Activated CD4-positive, alpha-beta T cell treated with anti-CD3 and anti-CD28 coated beads for 4 hours (primary cell): ENCODE results near the gene DAZAP2.
"Not testable (repeated sequence)": the region's sequence is repeated elsewhere in the genome, so short reads cannot be mapped to it uniquely, and the experiment has no call there.

ENCODE experiments used
- DNase-seq, 2 donors: peaks; one replicate each; pipeline ENCODE4 v3.0.0-alpha.2; 2020

DAZAP2 gene

GRCh38 chr12:51247523-51248206, 9.0 kb downstream of the DAZAP2 start:
- DNase-seq, result no peak

DNA sequence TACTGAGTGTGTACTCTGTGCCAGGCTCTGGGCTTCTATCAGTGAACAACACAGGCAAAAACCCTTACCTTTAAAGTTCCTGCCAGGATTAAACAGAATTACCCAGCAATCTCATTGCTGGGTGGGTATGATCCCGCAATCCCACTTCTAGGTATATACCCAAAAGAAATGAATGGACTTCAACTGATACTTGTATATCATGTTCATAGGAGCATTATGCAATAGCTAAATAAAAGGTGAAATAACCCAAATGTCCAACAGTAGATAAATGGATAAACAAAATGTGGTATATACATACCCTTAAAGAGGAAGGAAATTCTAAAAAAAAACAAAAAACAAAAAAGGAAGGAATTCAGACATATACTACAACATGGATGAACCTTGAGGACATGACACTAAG, 14.7 kb downstream of the DAZAP2 start:
- no peak for DNase-seq

DNA sequence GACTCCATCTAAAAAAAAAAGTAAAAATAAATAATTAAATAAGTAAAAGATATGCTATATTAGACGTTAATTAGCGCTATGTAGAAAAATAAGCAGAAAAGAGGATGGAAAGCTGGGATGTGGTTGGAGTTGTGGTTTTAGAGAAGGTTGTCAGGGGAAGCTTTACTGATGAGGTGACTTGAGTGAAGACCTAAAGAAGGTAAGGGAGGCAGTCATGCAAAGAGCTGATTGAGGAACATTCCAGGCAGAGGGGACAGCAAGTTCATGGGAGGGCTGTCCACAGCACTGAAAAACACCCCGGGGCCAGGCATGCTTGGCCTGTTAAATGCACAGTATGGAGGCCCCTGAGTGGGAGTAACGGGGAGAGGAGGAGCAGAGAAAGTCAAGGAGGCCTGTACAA, 15.9 kb downstream of the DAZAP2 start:
- DNase-seq, result no peak

DNA sequence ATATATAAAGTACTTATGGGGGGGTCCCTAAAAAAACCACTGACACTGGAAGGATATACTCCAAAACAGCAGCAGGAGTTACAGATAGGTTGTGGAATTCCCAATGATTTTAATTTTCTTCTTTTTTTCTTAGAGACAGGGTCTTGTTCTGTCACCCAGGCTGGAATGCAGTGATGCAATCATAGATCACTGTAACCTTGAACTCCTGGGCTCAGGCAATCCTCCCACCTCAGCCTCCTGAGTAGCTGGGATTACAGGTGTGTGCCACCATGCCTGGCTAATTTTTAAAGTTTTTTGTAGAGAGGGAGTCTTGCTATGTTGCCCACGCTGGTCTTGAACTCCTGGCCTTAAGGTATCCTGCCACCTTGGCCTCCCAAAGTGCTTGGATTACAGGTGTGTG, 21.0 kb downstream of the DAZAP2 start:
- DNase-seq, result not testable (repeated sequence)

DNA sequence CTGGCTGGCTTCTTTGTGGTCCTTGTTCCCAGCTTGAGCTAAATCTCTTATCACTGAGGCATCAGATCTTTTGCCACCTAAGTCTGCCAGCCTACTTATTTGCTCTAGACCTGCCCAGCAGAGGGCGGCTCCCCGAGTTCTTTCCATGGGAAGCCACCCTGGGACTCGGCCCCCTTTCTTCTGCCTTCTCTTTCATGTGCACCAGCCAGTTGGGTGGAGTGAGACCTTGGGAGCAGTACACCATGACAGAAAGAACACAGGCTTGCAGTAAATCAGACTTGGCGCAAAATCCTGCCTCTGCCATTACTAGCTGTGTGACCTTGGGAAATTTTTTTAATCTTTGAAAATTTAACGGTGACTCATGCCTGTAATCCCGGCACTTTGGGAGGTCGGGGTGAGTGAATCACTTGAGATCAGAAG, 24.1 kb downstream of the DAZAP2 start:
- DNase-seq, result no peak

DNA sequence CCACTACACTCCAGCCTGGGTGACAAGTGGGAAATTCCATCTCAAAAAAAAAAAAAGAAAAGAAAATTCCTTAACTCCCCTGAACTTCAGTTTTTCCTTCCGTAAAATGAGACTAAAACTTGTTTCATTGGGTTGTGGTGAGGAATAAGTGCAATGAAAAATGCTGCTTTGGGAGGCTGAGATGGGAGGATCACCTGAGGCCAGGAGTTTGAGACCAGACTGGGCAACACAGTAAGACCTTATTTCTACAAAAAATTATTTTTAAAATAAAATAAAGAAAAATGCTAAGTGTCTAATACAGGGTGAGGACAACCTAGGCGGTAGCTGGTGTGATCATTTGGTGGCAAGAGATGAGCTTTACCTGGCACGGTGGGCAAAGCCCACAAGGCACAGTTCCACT, 24.7 kb downstream of the DAZAP2 start:
- DNase-seq, result no peak

- no peak for DNase-seq
These were observed 25.7 kb downstream of the DAZAP2 start for GRCh38 chr12:51264297-51264696.

DNA sequence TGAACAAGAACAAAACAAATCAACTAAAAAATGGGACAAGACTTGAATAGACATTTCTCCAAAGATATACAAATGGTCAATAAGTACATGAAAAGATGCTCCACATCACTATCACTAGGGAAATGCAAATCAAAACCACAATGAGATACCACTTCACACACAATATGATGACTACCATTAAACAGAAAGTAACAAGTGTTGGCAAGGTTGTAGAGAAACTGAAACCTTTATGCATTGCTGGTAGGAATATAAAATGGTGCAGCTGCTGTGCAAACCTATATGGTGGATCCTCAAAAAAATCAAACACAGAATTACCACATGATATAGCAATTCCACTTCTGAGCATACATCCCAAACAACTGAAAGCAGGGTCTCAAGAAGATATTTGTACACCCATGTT, 26.4 kb downstream of the DAZAP2 start:
- no peak for DNase-seq

DNA sequence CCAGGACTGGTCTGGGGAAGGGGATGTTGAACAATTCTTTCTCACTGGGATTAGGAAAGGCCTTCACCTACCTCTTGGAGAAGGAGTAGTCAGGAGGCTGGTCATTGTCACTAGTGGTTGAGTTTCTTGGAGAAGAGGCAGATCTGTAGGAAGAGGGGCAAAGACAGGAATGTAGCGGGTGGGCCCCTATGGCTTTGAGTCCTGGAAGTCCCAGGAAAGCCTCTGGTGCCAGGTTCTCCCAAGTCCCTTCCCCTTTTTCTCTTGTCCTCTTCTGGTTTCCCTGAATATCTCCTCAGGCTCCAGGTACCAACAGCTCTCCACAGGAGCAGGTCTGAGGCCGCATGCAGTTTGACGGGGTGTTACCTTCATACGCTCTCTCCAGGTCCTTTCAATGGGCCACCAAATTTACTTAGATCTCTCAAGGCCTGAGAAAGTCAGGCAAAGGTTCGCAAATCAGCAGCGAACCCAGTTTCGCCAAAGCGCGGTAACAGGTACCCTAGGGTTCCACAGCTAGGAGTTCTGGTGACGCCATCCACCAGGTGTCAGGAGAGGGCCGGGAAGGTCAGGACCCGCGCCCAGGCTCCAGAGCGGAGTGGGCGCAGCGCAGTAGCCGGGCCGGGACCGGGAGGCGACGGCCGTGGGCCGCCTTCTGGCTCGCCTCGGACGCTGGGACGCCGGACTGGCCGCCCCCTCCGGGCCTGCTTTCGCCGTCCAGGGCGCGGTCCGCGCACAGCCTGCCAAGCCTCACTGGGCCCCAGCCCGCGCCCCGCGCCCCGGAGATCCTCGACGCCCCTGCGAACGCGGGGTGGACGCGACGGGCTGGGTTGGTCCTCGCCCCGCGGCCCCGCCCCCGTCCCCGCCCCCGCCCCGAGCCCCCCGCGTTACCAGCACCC, 30.8 kb downstream of the DAZAP2 start:
- DNase-seq, result peak; percentile 63 to 68

DNA sequence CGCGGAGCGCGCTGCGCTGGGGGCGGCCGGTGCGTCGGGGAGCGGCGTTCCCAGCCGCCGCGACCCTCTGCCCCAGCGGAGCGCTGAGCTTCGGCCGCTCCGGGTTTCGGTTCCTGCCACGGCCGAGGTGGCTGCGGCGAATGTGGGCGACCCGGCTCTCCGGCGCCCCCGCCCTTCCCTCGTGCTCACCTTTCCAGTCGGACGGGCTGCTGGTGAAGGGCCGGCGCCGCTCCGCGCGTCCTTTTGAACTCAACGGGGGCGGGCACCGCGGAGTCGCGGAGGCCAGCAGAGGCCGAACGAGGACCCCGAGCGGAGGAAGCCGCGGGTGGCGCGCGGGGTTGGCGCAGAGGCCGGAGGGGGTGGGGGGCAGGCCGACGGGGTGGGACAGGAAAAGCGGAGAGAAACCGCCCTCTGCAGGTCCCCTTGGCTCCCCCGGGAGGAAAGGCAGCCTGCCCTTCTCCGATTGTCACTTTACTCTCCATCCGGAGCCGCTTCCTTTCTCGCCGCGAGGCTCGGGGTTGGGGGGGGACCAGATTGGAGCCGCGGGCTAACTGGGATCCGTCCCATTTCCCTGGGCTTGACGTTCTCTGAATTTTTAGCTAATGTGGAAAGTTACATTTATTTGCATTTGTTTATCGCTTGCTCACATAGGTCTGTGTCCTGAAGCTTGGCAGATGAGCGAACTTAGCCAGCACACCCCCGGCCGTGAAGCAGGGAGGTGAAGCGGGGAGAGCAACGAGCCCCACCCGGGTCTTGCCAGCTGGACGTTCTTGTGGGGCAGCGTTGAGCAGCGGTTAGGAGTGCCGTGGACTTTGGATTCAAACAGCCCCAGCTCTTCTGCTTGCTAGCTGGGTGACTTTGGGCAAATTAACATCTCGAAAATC, 31.7 kb downstream of the DAZAP2 start, which contains the start of gene SMAGP:
SMAGP (minus strand) TSS at position 349 of the 884 bp plus-strand sequence. CDS start 1,137 bp downstream, outside the sequence.
- DNase-seq, result peak; percentile 22 to 49

- DNase-seq, result no peak
These were observed 32.4 kb downstream of the DAZAP2 start for GRCh38 chr12:51270951-51271518.

- not testable (repeated sequence) for DNase-seq
These were observed 34.2 kb downstream of the DAZAP2 start for GRCh38 chr12:51272810-51273209.

DNA sequence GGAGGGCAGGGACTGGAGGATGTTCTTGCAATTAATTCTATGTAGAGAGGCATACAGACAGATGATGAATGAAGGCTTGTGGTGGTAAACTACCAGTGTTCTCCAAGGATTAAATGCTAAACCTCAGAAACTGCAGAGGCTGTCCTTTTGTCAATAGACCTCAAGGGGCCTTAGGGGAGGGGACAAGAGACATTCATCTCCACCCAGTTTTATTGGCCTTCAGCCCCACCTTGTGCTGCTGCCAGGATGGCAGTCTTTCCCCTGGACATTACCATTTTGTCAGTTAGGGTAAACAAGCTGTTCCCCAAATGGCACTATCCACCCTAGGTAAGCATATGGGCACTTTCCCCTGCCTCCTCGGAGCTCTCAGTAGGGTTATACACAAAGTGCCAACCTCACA, 36.5 kb downstream of the DAZAP2 start:
- DNase-seq, result no peak

GRCh38 chr12:51281202-51281924, 42.7 kb downstream of the DAZAP2 start:
- no peak for DNase-seq

DNA sequence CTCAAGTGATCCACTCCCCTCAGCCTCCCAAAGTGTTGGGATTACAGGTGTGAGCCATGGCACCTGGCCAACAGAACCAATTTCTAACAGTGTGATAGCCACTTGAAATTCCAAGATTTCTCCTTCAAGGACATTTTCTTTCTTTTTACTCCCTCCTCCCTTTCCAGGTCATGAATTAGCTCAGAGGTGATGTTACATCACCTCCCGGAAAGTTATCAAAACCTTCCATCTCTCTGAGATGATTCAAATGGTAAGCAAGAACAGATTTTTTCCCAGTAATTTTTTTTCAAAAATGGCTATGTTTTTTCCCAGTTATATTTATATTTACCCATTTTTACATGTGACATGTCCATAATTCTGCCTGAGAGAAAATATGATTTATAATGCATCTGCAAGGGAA, 47.2 kb downstream of the DAZAP2 start:
- no peak for DNase-seq

- not testable (repeated sequence) for DNase-seq
These were observed 53.2 kb downstream of the DAZAP2 start for GRCh38 chr12:51291603-51292513.
